Loucy (cell line): Measurements from ENCODE around the gene C1orf226.

Source experiments
- H2AFZ ChIP-seq: fragments of 200-600 bp; sonication (generic); 2 replicates; pipeline ENCODE4 v1.6.0; 2016; ENCODE audit warnings: antibody characterized with exemption, mild to moderate bottlenecking, low read length, moderate library complexity
- H3F3A ChIP-seq: fragments of 200-600 bp; 2 replicates; pipeline ENCODE4 v1.6.0; 2016; ENCODE audit warnings: antibody characterized with exemption, low read depth, mild to moderate bottlenecking
- H3K27me3 ChIP-seq: fragments of 200-600 bp; sonication (generic); 2 replicates; pipeline ENCODE4 v1.6.1; 2014; ENCODE audit warnings: low read length, mild to moderate bottlenecking; ENCODE audit not compliant: insufficient read depth, poor library complexity, severe bottlenecking
- H3K36me3 ChIP-seq: fragments of 200-600 bp; sonication (generic); 2 replicates; pipeline ENCODE4 v1.6.1; 2016; ENCODE audit warnings: low read length; ENCODE audit not compliant: insufficient read depth
- H3K4me1 ChIP-seq: fragments of 200-600 bp; sonication (generic); 2 replicates; pipeline ENCODE4 v1.5.1; 2014; ENCODE audit warnings: low read length, mild to moderate bottlenecking; ENCODE audit not compliant: insufficient read depth, poor library complexity, severe bottlenecking
- H3K4me2 ChIP-seq: fragments of 200-600 bp; sonication (generic); 2 replicates; pipeline ENCODE4 v1.6.0; 2014; ENCODE audit warnings: antibody characterized with exemption, low read length, low read depth, mild to moderate bottlenecking; ENCODE audit not compliant: poor library complexity, severe bottlenecking
- H3K4me3 ChIP-seq: fragments of 200-600 bp; sonication (generic); 2 replicates; pipeline ENCODE4 v1.5.1; 2014; ENCODE audit warnings: low read length, mild to moderate bottlenecking, mixed read lengths; ENCODE audit not compliant: poor library complexity, severe bottlenecking
- H3K79me2 ChIP-seq: fragments of 200-600 bp; sonication (generic); 2 replicates; pipeline ENCODE4 v1.6.1; 2014; ENCODE audit warnings: low read length; ENCODE audit not compliant: insufficient read depth
- H3K9ac ChIP-seq: fragments of 200-600 bp; sonication (generic); 2 replicates; pipeline ENCODE4 v1.6.0; 2014; ENCODE audit warnings: mild to moderate bottlenecking, low read depth, low read length, moderate library complexity; ENCODE audit not compliant: poor library complexity, severe bottlenecking
- H3K9me2 ChIP-seq: fragments of 200-600 bp; sonication (generic); replicated peaks from 2 replicates; pipeline ENCODE4 v1.6.1; 2016; ENCODE audit warnings: low read depth, low read length, mixed read lengths
- H3K9me3 ChIP-seq: fragments of 200-600 bp; sonication (generic); 2 replicates; pipeline ENCODE4 v1.6.1; 2014; ENCODE audit warnings: mild to moderate bottlenecking, antibody characterized with exemption, low read length, low read depth; ENCODE audit not compliant: insufficient read depth
- H4K20me1 ChIP-seq: fragments of 200-600 bp; sonication (generic); 2 replicates; pipeline ENCODE4 v1.6.0; 2014; ENCODE audit warnings: antibody characterized with exemption, low read length, mild to moderate bottlenecking; ENCODE audit not compliant: insufficient read depth, poor library complexity, severe bottlenecking
- EZH2phosphoT487 ChIP-seq: fragments of 200-600 bp; IDR thresholded peaks from 2 replicates; pipeline ENCODE4 v1.6.1; 2018; ENCODE audit warnings: antibody characterized with exemption, mild to moderate bottlenecking, moderate library complexity, borderline replicate concordance
- TF ChIP-seq, protein P1 (sequence below): fragments of 200-600 bp; sonication (generic); conservative IDR thresholded peaks from 2 replicates; pipeline ENCODE4 v1.5.1; 2014; ENCODE audit warnings: mild to moderate bottlenecking, antibody characterized with exemption, low read length

C1orf226 gene

DNA sequence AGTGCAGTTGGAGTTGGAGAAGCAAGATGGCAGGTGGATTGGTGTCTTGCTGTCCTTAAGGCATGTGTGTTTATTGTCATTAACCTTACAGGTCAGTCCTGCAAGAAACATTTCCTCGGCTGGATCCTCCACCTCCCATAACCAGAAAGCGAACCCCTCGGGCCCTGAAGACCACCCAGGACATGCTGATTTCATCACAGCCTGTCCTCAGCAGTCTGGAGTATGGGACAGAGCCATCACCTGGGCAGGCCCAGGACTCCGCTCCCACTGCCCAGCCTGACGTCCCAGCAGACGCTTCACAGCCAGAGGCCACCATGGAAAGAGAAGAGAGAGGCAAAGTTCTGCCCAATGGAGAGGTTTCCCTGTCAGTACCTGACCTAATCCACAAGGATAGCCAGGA, 1.6 kb downstream of the C1orf226 start:
- TF ChIP-seq EZH2phosphoT487 = no peak
- TF ChIP-seq, protein P1, sequence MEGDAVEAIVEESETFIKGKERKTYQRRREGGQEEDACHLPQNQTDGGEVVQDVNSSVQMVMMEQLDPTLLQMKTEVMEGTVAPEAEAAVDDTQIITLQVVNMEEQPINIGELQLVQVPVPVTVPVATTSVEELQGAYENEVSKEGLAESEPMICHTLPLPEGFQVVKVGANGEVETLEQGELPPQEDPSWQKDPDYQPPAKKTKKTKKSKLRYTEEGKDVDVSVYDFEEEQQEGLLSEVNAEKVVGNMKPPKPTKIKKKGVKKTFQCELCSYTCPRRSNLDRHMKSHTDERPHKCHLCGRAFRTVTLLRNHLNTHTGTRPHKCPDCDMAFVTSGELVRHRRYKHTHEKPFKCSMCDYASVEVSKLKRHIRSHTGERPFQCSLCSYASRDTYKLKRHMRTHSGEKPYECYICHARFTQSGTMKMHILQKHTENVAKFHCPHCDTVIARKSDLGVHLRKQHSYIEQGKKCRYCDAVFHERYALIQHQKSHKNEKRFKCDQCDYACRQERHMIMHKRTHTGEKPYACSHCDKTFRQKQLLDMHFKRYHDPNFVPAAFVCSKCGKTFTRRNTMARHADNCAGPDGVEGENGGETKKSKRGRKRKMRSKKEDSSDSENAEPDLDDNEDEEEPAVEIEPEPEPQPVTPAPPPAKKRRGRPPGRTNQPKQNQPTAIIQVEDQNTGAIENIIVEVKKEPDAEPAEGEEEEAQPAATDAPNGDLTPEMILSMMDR = no peak
- H3K79me2 ChIP-seq = no peaks in the 10 kb centered on the region
- H3K36me3 ChIP-seq = no peaks in the 10 kb centered on the region
- H3F3A ChIP-seq = no peaks in the 10 kb centered on the region
- H2AFZ ChIP-seq = no peak overlapping the region
- H3K4me1 ChIP-seq = no peaks in the 10 kb centered on the region
- no peak overlapping the region for H3K9ac ChIP-seq
- H3K27me3 ChIP-seq = no peaks in the 10 kb centered on the region
- no peaks in the 10 kb centered on the region for H4K20me1 ChIP-seq
- H3K9me2 ChIP-seq = no peaks in the 10 kb centered on the region
- no peak overlapping the region for H3K4me3 ChIP-seq
- no peak overlapping the region for H3K4me2 ChIP-seq
- H3K9me3 ChIP-seq = no peaks in the 10 kb centered on the region

DNA sequence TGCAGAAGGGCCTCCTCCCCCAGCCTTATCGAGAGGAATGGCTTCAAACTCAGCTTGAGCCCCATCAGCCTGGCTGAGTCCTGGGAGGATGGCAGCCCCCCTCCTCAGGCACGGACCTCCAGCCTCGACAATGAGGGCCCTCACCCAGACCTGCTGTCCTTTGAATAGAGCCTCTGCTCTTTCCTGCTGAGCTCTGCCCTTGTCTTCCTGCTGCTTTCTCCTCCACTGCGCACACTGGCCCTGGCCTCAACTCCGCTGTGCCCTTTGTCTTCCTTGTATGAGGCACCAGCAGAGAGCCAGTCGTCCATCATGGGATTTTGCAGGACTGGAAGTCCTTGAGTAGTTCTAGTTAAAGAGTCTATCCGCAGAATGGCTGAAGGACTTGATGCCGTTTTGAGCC, 2.0 kb downstream of the C1orf226 start:
- H3K4me3 ChIP-seq = no peak overlapping the region
- no peaks in the 10 kb centered on the region for H3K4me1 ChIP-seq
- H3F3A ChIP-seq = no peaks in the 10 kb centered on the region
- H3K4me2 ChIP-seq = no peak overlapping the region
- H3K9me2 ChIP-seq = no peaks in the 10 kb centered on the region
- no peak for TF ChIP-seq EZH2phosphoT487
- TF ChIP-seq, protein P1 = no peak
- H3K79me2 ChIP-seq = no peaks in the 10 kb centered on the region
- H3K36me3 ChIP-seq = no peaks in the 10 kb centered on the region
- no peak overlapping the region for H2AFZ ChIP-seq
- no peaks in the 10 kb centered on the region for H3K9me3 ChIP-seq
- no peaks in the 10 kb centered on the region for H4K20me1 ChIP-seq
- H3K27me3 ChIP-seq = no peaks in the 10 kb centered on the region
- no peak overlapping the region for H3K9ac ChIP-seq

DNA sequence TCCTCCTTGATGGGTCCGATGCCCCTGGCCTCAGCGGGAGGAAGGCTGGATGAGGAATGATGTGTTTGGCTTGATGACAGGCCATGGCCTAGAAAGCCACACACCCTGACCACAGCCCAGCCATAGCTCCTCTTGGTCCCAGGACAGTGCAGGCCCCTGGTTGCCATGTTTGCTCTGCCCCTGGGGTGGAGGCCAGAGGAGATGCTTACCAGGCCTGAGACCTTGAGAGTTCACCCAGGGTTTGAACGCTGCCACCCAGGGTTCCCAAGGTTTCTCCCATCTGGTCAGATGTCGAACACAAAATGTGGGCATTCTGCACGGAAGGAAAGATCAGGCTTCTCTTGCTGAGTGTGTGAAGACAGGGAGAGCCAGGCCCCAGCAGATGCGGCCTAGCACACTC, 2.6 kb downstream of the C1orf226 start:
- Histone ChIP-seq H3K9ac (no peak overlapping the region), H3K4me2 (no peak overlapping the region), H3K9me3 (no peaks in the 10 kb centered on the region), H3K36me3 (no peaks in the 10 kb centered on the region), H3K79me2 (no peaks in the 10 kb centered on the region), H4K20me1 (no peaks in the 10 kb centered on the region), H3F3A (no peaks in the 10 kb centered on the region), H3K9me2 (no peaks in the 10 kb centered on the region), H3K27me3 (no peaks in the 10 kb centered on the region), H2AFZ (no peak overlapping the region), H3K4me3 (no peak overlapping the region), H3K4me1 (no peaks in the 10 kb centered on the region)
- no peak for TF ChIP-seq EZH2phosphoT487
- TF ChIP-seq, protein P1 = no peak
